Fibroblast of lung (primary cell): ENCODE data around the gene ARHGEF26. TPM values are rescaled to one million over a fixed set of nuclear protein-coding genes. Genes with fewer than 3 reads are reported as not detected.

ENCODE experiments used
- DNase-seq, 2 donors: peaks; one replicate each; pipeline versions ENCODE4 v3.0.0 to v3.0.0-alpha.2; 2010; ENCODE audit warnings: low read depth in 2 of 2
- H2AFZ ChIP-seq: 2 replicates; pipeline ENCODE4 v1.5.1; 2012; ENCODE audit warnings: low read length, control low read depth, inconsistent platforms
- H3K27ac ChIP-seq: 2 replicates; pipeline ENCODE4 v1.5.1; 2011; ENCODE audit warnings: low read length, control low read depth; ENCODE audit not compliant: insufficient read depth
- H3K27me3 ChIP-seq: 2 replicates; pipeline ENCODE4 v1.5.1; 2011; ENCODE audit warnings: mild to moderate bottlenecking, low read length; ENCODE audit not compliant: control insufficient read depth, insufficient read depth
- H3K36me3 ChIP-seq: 2 replicates; pipeline ENCODE4 v1.5.1; 2011; ENCODE audit warnings: low read length; ENCODE audit not compliant: control insufficient read depth, insufficient read depth
- H3K4me1 ChIP-seq: 2 replicates; pipeline ENCODE4 v1.5.1; 2011; ENCODE audit warnings: low read length; ENCODE audit not compliant: control insufficient read depth, insufficient read depth; ENCODE audit errors: extremely low read depth
- H3K4me2 ChIP-seq: 2 replicates; pipeline ENCODE4 v1.5.1; 2011; ENCODE audit warnings: low read length, control low read depth; ENCODE audit not compliant: insufficient read depth; ENCODE audit errors: extremely low read depth
- H3K4me3 ChIP-seq, 4 experiments: fragments of 200-600 bp in 1 of 4; sonication (generic) in 1 of 4; replicated peaks in 1 of 4; 2 replicates each; pipeline ENCODE4 v1.5.1; 2011 to 2016; ENCODE audit warnings: low read length in 4 of 4, low read depth in 3 of 4, mild to moderate bottlenecking in 3 of 4, control low read depth in 2 of 4, inconsistent platforms in 1 of 4, mixed read lengths in 1 of 4; ENCODE audit not compliant: insufficient read depth in 1 of 4; ENCODE audit errors: control extremely low read depth in 1 of 4
- H3K79me2 ChIP-seq: 2 replicates; pipeline ENCODE4 v1.5.1; 2012; ENCODE audit warnings: mild to moderate bottlenecking, low read length, inconsistent platforms; ENCODE audit not compliant: control insufficient read depth, insufficient read depth
- H3K9ac ChIP-seq: 2 replicates; pipeline ENCODE4 v1.5.1; 2011; ENCODE audit warnings: mild to moderate bottlenecking, low read length, control low read depth; ENCODE audit not compliant: insufficient read depth
- H3K9me3 ChIP-seq: 2 replicates; pipeline ENCODE4 v1.5.1; 2012; ENCODE audit warnings: low read depth, low read length; ENCODE audit not compliant: control insufficient read depth, insufficient read depth
- H4K20me1 ChIP-seq: 2 replicates; pipeline ENCODE4 v1.5.1; 2011; ENCODE audit warnings: low read length; ENCODE audit not compliant: control insufficient read depth, insufficient read depth; ENCODE audit errors: extremely low read depth
- CTCF ChIP-seq, 2 donors: IDR thresholded peaks in 1 of 2; conservative IDR thresholded peaks in 1 of 2; 1 replicate in 1 of 2; 2 replicates in 1 of 2; pipeline ENCODE4 v1.5.1; 2011 to 2012; ENCODE audit warnings: low read length in 2 of 2, control low read depth in 1 of 2, inconsistent platforms in 1 of 2, low read depth in 1 of 2, mild to moderate bottlenecking in 1 of 2
- EZH2 ChIP-seq: IDR thresholded peaks from 2 replicates; pipeline ENCODE4 v1.5.1; 2012; ENCODE audit warnings: low read length, control low read depth, mild to moderate bottlenecking; ENCODE audit errors: missing control alignments
- polyA plus RNA-seq, 2 donors: library from polyadenylated mRNA; depleted of rRNA in 1 of 2; stranded (reverse) in 1 of 2; unstranded in 1 of 2; fragments of >200 nt; gene quantifications; 2 replicates each; pipeline ENCODE4 v1.2.1, GENCODE V29; 2011 to 2012; ENCODE audit warnings: missing spikeins in 1 of 2
- total RNA-seq: library from RNA; depleted of rRNA; stranded (reverse); fragments of >200 nt; gene quantifications from 2 replicates; pipeline ENCODE4 v1.2.1, GENCODE V29; 2014

Gene ARHGEF26
- total and polyA plus RNA-seq, 2 donors (not counting 1 experiment from before 2014, with no cell fraction given): 0.72 to 2.1 TPM

GRCh38 chr3:154220462-154220861 is 99.3 kb downstream of the ARHGEF26 start:
- Histone ChIP-seq H3K4me3 (no peak overlapping the region), H3K4me1 (peaks cover 2% of the 10 kb centered on the region), H2AFZ (no peak overlapping the region), H3K27me3 (no peaks in the 10 kb centered on the region), H3K4me2 (no peak overlapping the region), H3K9ac (no peak overlapping the region), H3K36me3 (no peaks in the 10 kb centered on the region), H4K20me1 (no peaks in the 10 kb centered on the region), H3K79me2 (no peaks in the 10 kb centered on the region), H3K9me3 (no peaks in the 10 kb centered on the region), H3K27ac (no peak overlapping the region)
- no peak for TF ChIP-seq CTCF (conservative IDR thresholded peaks at IDR 0.05 in 1 of 2, IDR thresholded peaks at IDR 0.05 in 1 of 2; ENCODE audit: low read depth in 1 of 2, low read length in 2 of 2)
- no peak for TF ChIP-seq EZH2
- no peak for DNase-seq

- no peak for TF ChIP-seq CTCF (conservative IDR thresholded peaks at IDR 0.05 in 1 of 2, IDR thresholded peaks at IDR 0.05 in 1 of 2; ENCODE audit: low read depth in 1 of 2, low read length in 2 of 2)
- no peak for TF ChIP-seq EZH2
- no peaks in the 10 kb centered on the region for H3K36me3 ChIP-seq
Measured at GRCh38 chr3:154223519-154223918, 102.3 kb downstream of the ARHGEF26 start.

GRCh38 chr3:154224366-154224765 is 103.2 kb downstream of the ARHGEF26 start:
- Histone ChIP-seq H3K4me3 (no peak overlapping the region), H3K36me3 (no peaks in the 10 kb centered on the region), H4K20me1 (no peaks in the 10 kb centered on the region), H3K9ac (no peak overlapping the region), H2AFZ (no peak overlapping the region), H3K9me3 (no peaks in the 10 kb centered on the region), H3K4me2 (no peak overlapping the region), H3K4me1 (peaks cover 2% of the 10 kb centered on the region), H3K79me2 (no peaks in the 10 kb centered on the region), H3K27me3 (no peaks in the 10 kb centered on the region), H3K27ac (no peak overlapping the region)
- no peak for TF ChIP-seq EZH2
- TF ChIP-seq CTCF (conservative IDR thresholded peaks at IDR 0.05 in 1 of 2, IDR thresholded peaks at IDR 0.05 in 1 of 2; ENCODE audit: low read depth in 1 of 2, low read length in 2 of 2): no peak
- no peak for DNase-seq

More at GRCh38 chr3:154223519-154223918, 102.3 kb downstream of the ARHGEF26 start:
- H3K27ac ChIP-seq: no peak overlapping the region
- H3K27me3 ChIP-seq: no peaks in the 10 kb centered on the region
- no peak overlapping the region for H3K4me3 ChIP-seq
- H3K9me3 ChIP-seq: no peaks in the 10 kb centered on the region
- no peak overlapping the region for H2AFZ ChIP-seq
- peaks cover 2% of the 10 kb centered on the region for H3K4me1 ChIP-seq
- DNase-seq: no peak
- H3K9ac ChIP-seq: no peak overlapping the region
- H3K4me2 ChIP-seq: no peak overlapping the region
- no peaks in the 10 kb centered on the region for H4K20me1 ChIP-seq
- no peaks in the 10 kb centered on the region for H3K79me2 ChIP-seq
